Measurements from ENCODE around the gene ASIC3. TPM values are rescaled to one million over a fixed set of nuclear protein-coding genes. Genes with fewer than 3 reads are reported as not detected.
"Not testable (repeated sequence)": the region's sequence is repeated elsewhere in the genome, so short reads cannot be mapped to it uniquely, and the experiment has no call there.

Gene ASIC3
- total RNA-seq, 1 experiment from 2014 or later = not detected

- H3K9me3 ChIP-seq (replicated peaks) = peaks cover 7% of the 10 kb centered on the region; the same call in 1 of the 2 replicates
- DNase-seq (ENCODE audit: low read depth in 1 of 2, low spot score in 2 of 2) = peak; percentile 42 to 72
- no peak overlapping the region for H3K4me3 ChIP-seq
- H3K27me3 ChIP-seq (replicated peaks) = peaks cover 51% of the 10 kb centered on the region
- H3K4me1 ChIP-seq (replicated peaks) = peaks cover 22% of the 10 kb centered on the region
- H3K36me3 ChIP-seq = no peaks in the 10 kb centered on the region
- no peak overlapping the region for H3K27ac ChIP-seq
Measured at GRCh38 chr7:151017953-151018420, 30.3 kb upstream of the ASIC3 start.

GRCh38 chr7:151018421-151019129, 29.8 kb upstream of the ASIC3 start:
- no peak for DNase-seq (ENCODE audit: low read depth in 1 of 2, low spot score in 2 of 2)
- H3K36me3 ChIP-seq = no peaks in the 10 kb centered on the region
- H3K27me3 ChIP-seq (replicated peaks) = peaks cover 50% of the 10 kb centered on the region
- H3K4me3 ChIP-seq = no peak overlapping the region
- H3K27ac ChIP-seq = no peak overlapping the region
- peaks cover 7% of the 10 kb centered on the region; the same call in 1 of the 2 replicates for H3K9me3 ChIP-seq (replicated peaks)
- peaks cover 18% of the 10 kb centered on the region for H3K4me1 ChIP-seq (replicated peaks)

GRCh38 chr7:151019130-151019447, 29.2 kb upstream of the ASIC3 start:
- H3K9me3 ChIP-seq (replicated peaks) = peaks cover 7% of the 10 kb centered on the region; the same call in 1 of the 2 replicates
- no peak overlapping the region for H3K27ac ChIP-seq
- peaks cover 46% of the 10 kb centered on the region for H3K27me3 ChIP-seq (replicated peaks)
- H3K36me3 ChIP-seq = no peaks in the 10 kb centered on the region
- no peak overlapping the region for H3K4me3 ChIP-seq
- peaks cover 13% of the 10 kb centered on the region for H3K4me1 ChIP-seq (replicated peaks)
- DNase-seq (ENCODE audit: low read depth in 1 of 2, low spot score in 2 of 2) = no peak

GRCh38 chr7:151020231-151020630, 28.1 kb upstream of the ASIC3 start:
- H3K27ac ChIP-seq = no peak overlapping the region
- H3K27me3 ChIP-seq (replicated peaks) = peaks cover 43% of the 10 kb centered on the region
- no peaks in the 10 kb centered on the region for H3K36me3 ChIP-seq
- peaks cover 11% of the 10 kb centered on the region for H3K4me1 ChIP-seq (replicated peaks)
- DNase-seq (ENCODE audit: low read depth in 1 of 2, low spot score in 2 of 2) = no peak
- peaks cover 7% of the 10 kb centered on the region; the same call in 1 of the 2 replicates for H3K9me3 ChIP-seq (replicated peaks)
- H3K4me3 ChIP-seq = no peak overlapping the region

GRCh38 chr7:151023232-151023631, 25.1 kb upstream of the ASIC3 start:
- H3K4me3 ChIP-seq = no peak overlapping the region
- H3K27ac ChIP-seq = no peak overlapping the region
- H3K27me3 ChIP-seq (replicated peaks) = peaks cover 34% of the 10 kb centered on the region
- H3K9me3 ChIP-seq (replicated peaks) = peaks cover 7% of the 10 kb centered on the region; the same call in 1 of the 2 replicates
- no peak for DNase-seq (ENCODE audit: low read depth in 1 of 2, low spot score in 2 of 2)
- peaks cover 12% of the 10 kb centered on the region for H3K4me1 ChIP-seq (replicated peaks)
- H3K36me3 ChIP-seq = no peaks in the 10 kb centered on the region

GRCh38 chr7:151024435-151025056, 23.8 kb upstream of the ASIC3 start, which contains the start of gene ATG9B:
Gene ATG9B (minus strand): TSS chr7:151024494. CDS start chr7:151024423, 71 bp downstream.
- Histone ChIP-seq H3K4me3 (no peak within 1 kb of the TSS), H3K27me3 (replicated peaks) (peaks cover 20% of the 10 kb centered on the region), H3K27ac (no peak within 1 kb of the TSS), H3K36me3 (no peaks in the 10 kb centered on the region), H3K4me1 (replicated peaks) (peaks cover 13% of the 10 kb centered on the region), H3K9me3 (replicated peaks) (no peaks in the 10 kb centered on the region)
- no peak for DNase-seq (ENCODE audit: low read depth in 1 of 2, low spot score in 2 of 2)

- no peaks in the 10 kb centered on the region for H3K36me3 ChIP-seq
- no peak for DNase-seq (ENCODE audit: low read depth in 1 of 2, low spot score in 2 of 2)
- H3K27ac ChIP-seq = no peak overlapping the region
- H3K4me1 ChIP-seq (replicated peaks) = peaks cover 19% of the 10 kb centered on the region
- no peaks in the 10 kb centered on the region for H3K9me3 ChIP-seq (replicated peaks)
- H3K27me3 ChIP-seq (replicated peaks) = peaks cover 7% of the 10 kb centered on the region; the same call in 1 of the 2 replicates
- no peak overlapping the region for H3K4me3 ChIP-seq
Measured at GRCh38 chr7:151025924-151026671, 22.2 kb upstream of the ASIC3 start.

GRCh38 chr7:151026771-151027727, 21.3 kb upstream of the ASIC3 start:
- H3K27me3 ChIP-seq (replicated peaks); H3K27ac ChIP-seq; H3K9me3 ChIP-seq (replicated peaks); DNase-seq (ENCODE audit: low read depth in 1 of 2, low spot score in 2 of 2); H3K4me3 ChIP-seq; H3K36me3 ChIP-seq: not testable (repeated sequence)
- H3K4me1 ChIP-seq (replicated peaks) = peaks cover 19% of the 10 kb centered on the region

- Histone ChIP-seq H3K4me3 (peak overlapping the region; percentile 72), H3K4me1 (replicated peaks) (peaks cover 19% of the 10 kb centered on the region), H3K27ac (peak overlapping the region; percentile 69)
- DNase-seq (ENCODE audit: low read depth in 1 of 2, low spot score in 2 of 2); H3K9me3 ChIP-seq (replicated peaks); H3K36me3 ChIP-seq; H3K27me3 ChIP-seq (replicated peaks): not testable (repeated sequence)
Measured at GRCh38 chr7:151027728-151028130, 20.6 kb upstream of the ASIC3 start.

- Histone ChIP-seq H3K4me3 (peak within 1 kb of the TSS; percentile 72), H3K36me3 (peaks cover 9% of the 10 kb centered on the region; the same call in 1 of the 2 replicates), H3K4me1 (replicated peaks) (peaks cover 19% of the 10 kb centered on the region), H3K27me3 (replicated peaks) (peaks cover 3% of the 10 kb centered on the region; the same call in 1 of the 2 replicates), H3K27ac (peak within 1 kb of the TSS; percentile 69), H3K9me3 (replicated peaks) (no peaks in the 10 kb centered on the region)
- peak; percentile 99 to 100 for DNase-seq (ENCODE audit: low read depth in 1 of 2, low spot score in 2 of 2)
Measured at GRCh38 chr7:151028131-151028947, 20.0 kb upstream of the ASIC3 start, which contains the start of gene ABCB8. Gene ABCB8 (plus strand): TSS chr7:151028450. CDS start chr7:151028516, 66 bp downstream.

GRCh38 chr7:151028948-151029501, 19.3 kb upstream of the ASIC3 start:
- H3K4me1 ChIP-seq (replicated peaks) = peaks cover 19% of the 10 kb centered on the region
- H3K36me3 ChIP-seq = peaks cover 16% of the 10 kb centered on the region; the same call in 1 of the 2 replicates
- peak in 1 of 2 experiments; percentile 31 for DNase-seq (ENCODE audit: low read depth in 1 of 2, low spot score in 2 of 2)
- H3K4me3 ChIP-seq = peak overlapping the region; percentile 72
- H3K27me3 ChIP-seq (replicated peaks) = no peaks in the 10 kb centered on the region
- peak overlapping the region; percentile 36 for H3K27ac ChIP-seq
- H3K9me3 ChIP-seq (replicated peaks) = no peaks in the 10 kb centered on the region

- H3K27me3 ChIP-seq (replicated peaks) = no peaks in the 10 kb centered on the region
- H3K9me3 ChIP-seq (replicated peaks) = no peaks in the 10 kb centered on the region
- H3K27ac ChIP-seq = no peak overlapping the region
- DNase-seq (ENCODE audit: low read depth in 1 of 2, low spot score in 2 of 2) = no peak
- no peak overlapping the region for H3K4me3 ChIP-seq
- H3K36me3 ChIP-seq = peaks cover 35% of the 10 kb centered on the region
- peaks cover 19% of the 10 kb centered on the region for H3K4me1 ChIP-seq (replicated peaks)
Measured at GRCh38 chr7:151031011-151031410, 17.3 kb upstream of the ASIC3 start.

All from SJSA1 (cell line).